Esophagus squamous epithelium (tissue), 4 donors: Measurements from ENCODE around the gene ATF2.

ENCODE experiments used
- CTCF ChIP-seq, 6 experiments: fragments of 450-650 bp in 4 of 6; fragments of 200-600 bp in 2 of 6; sonication (generic) in 2 of 6; IDR thresholded peaks; one replicate each; pipeline ENCODE4 v1.5.1; 2016 to 2019; ENCODE audit warnings: antibody characterized with exemption in 6 of 6, mild to moderate bottlenecking in 4 of 6, moderate library complexity in 4 of 6
- POLR2A ChIP-seq, 4 donors: fragments of 450-650 bp; IDR thresholded peaks; one replicate each; pipeline ENCODE4 v1.6.1; 2017; ENCODE audit warnings: antibody characterized with exemption in 4 of 4, mild to moderate bottlenecking in 4 of 4, moderate library complexity in 3 of 4

GRCh38 chr2:175076272-175076671, 91.7 kb downstream of the ATF2 start:
- TF ChIP-seq CTCF (IDR thresholded peaks at IDR 0.05): no peak
- TF ChIP-seq POLR2A (IDR thresholded peaks at IDR 0.05): no peak
